Loucy (cell line): ENCODE measurements around the gene MYH6.

ENCODE experiments used
- H2AFZ ChIP-seq: fragments of 200-600 bp; sonication (generic); 2 replicates; pipeline ENCODE4 v1.6.0; 2016; ENCODE audit warnings: antibody characterized with exemption, mild to moderate bottlenecking, low read length, moderate library complexity
- H3F3A ChIP-seq: fragments of 200-600 bp; 2 replicates; pipeline ENCODE4 v1.6.0; 2016; ENCODE audit warnings: antibody characterized with exemption, low read depth, mild to moderate bottlenecking
- H3K27me3 ChIP-seq: fragments of 200-600 bp; sonication (generic); 2 replicates; pipeline ENCODE4 v1.6.1; 2014; ENCODE audit warnings: low read length, mild to moderate bottlenecking; ENCODE audit not compliant: insufficient read depth, poor library complexity, severe bottlenecking
- H3K36me3 ChIP-seq: fragments of 200-600 bp; sonication (generic); 2 replicates; pipeline ENCODE4 v1.6.1; 2016; ENCODE audit warnings: low read length; ENCODE audit not compliant: insufficient read depth
- H3K4me1 ChIP-seq: fragments of 200-600 bp; sonication (generic); 2 replicates; pipeline ENCODE4 v1.5.1; 2014; ENCODE audit warnings: low read length, mild to moderate bottlenecking; ENCODE audit not compliant: insufficient read depth, poor library complexity, severe bottlenecking
- H3K4me2 ChIP-seq: fragments of 200-600 bp; sonication (generic); 2 replicates; pipeline ENCODE4 v1.6.0; 2014; ENCODE audit warnings: antibody characterized with exemption, low read length, low read depth, mild to moderate bottlenecking; ENCODE audit not compliant: poor library complexity, severe bottlenecking
- H3K4me3 ChIP-seq: fragments of 200-600 bp; sonication (generic); 2 replicates; pipeline ENCODE4 v1.5.1; 2014; ENCODE audit warnings: low read length, mild to moderate bottlenecking, mixed read lengths; ENCODE audit not compliant: poor library complexity, severe bottlenecking
- H3K79me2 ChIP-seq: fragments of 200-600 bp; sonication (generic); 2 replicates; pipeline ENCODE4 v1.6.1; 2014; ENCODE audit warnings: low read length; ENCODE audit not compliant: insufficient read depth
- H3K9ac ChIP-seq: fragments of 200-600 bp; sonication (generic); 2 replicates; pipeline ENCODE4 v1.6.0; 2014; ENCODE audit warnings: mild to moderate bottlenecking, low read depth, low read length, moderate library complexity; ENCODE audit not compliant: poor library complexity, severe bottlenecking
- H3K9me2 ChIP-seq: fragments of 200-600 bp; sonication (generic); replicated peaks from 2 replicates; pipeline ENCODE4 v1.6.1; 2016; ENCODE audit warnings: low read depth, low read length, mixed read lengths
- H3K9me3 ChIP-seq: fragments of 200-600 bp; sonication (generic); 2 replicates; pipeline ENCODE4 v1.6.1; 2014; ENCODE audit warnings: mild to moderate bottlenecking, antibody characterized with exemption, low read length, low read depth; ENCODE audit not compliant: insufficient read depth
- H4K20me1 ChIP-seq: fragments of 200-600 bp; sonication (generic); 2 replicates; pipeline ENCODE4 v1.6.0; 2014; ENCODE audit warnings: antibody characterized with exemption, low read length, mild to moderate bottlenecking; ENCODE audit not compliant: insufficient read depth, poor library complexity, severe bottlenecking
- EZH2phosphoT487 ChIP-seq: fragments of 200-600 bp; IDR thresholded peaks from 2 replicates; pipeline ENCODE4 v1.6.1; 2018; ENCODE audit warnings: antibody characterized with exemption, mild to moderate bottlenecking, moderate library complexity, borderline replicate concordance
- TF ChIP-seq, protein P1 (sequence below): fragments of 200-600 bp; sonication (generic); conservative IDR thresholded peaks from 2 replicates; pipeline ENCODE4 v1.5.1; 2014; ENCODE audit warnings: mild to moderate bottlenecking, antibody characterized with exemption, low read length

MYH6 gene

DNA sequence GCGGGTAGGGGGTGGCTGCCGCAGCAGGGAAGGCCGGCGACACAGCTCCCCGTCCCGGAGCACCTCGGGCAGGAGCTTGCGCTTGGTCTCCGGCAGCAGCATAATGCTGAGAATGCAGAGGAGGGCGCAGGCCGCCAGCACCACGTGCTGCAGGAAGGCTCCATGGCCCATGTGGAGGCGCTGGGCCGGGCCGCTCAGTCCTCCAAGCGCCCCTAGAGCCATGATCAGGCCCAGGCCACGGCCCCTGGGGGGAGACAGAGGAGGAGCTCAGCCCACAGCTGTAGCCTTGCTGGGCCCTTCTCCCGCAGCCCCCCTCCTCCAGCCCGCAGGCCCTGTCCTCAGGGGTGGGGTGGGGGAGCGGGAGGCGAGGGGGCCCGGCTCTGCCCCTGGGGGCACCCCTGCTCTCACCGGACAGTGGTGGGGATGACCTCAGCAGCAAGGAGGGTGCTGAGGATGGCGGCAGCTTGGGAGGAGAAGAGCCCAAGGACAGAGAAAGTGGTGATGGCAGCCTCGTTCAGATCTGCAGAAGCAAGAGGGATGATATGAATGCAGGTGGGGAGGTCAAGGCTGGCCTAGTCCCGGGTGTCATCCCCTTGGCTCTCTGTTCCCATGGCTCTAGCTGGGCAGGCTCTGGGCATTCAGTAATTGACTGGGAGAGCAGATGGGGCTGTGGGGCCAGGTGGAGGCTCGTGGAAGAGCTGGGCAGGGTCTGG is 61.2 kb downstream of the MYH6 start:
- H3K79me2 ChIP-seq = no peaks in the 10 kb centered on the region
- no peak overlapping the region for H3K9ac ChIP-seq
- no peaks in the 10 kb centered on the region for H4K20me1 ChIP-seq
- no peak overlapping the region for H2AFZ ChIP-seq
- H3K9me2 ChIP-seq = no peaks in the 10 kb centered on the region
- H3K4me2 ChIP-seq = no peak overlapping the region
- no peaks in the 10 kb centered on the region for H3K9me3 ChIP-seq
- no peaks in the 10 kb centered on the region for H3F3A ChIP-seq
- TF ChIP-seq EZH2phosphoT487 = no peak
- TF ChIP-seq, protein P1, sequence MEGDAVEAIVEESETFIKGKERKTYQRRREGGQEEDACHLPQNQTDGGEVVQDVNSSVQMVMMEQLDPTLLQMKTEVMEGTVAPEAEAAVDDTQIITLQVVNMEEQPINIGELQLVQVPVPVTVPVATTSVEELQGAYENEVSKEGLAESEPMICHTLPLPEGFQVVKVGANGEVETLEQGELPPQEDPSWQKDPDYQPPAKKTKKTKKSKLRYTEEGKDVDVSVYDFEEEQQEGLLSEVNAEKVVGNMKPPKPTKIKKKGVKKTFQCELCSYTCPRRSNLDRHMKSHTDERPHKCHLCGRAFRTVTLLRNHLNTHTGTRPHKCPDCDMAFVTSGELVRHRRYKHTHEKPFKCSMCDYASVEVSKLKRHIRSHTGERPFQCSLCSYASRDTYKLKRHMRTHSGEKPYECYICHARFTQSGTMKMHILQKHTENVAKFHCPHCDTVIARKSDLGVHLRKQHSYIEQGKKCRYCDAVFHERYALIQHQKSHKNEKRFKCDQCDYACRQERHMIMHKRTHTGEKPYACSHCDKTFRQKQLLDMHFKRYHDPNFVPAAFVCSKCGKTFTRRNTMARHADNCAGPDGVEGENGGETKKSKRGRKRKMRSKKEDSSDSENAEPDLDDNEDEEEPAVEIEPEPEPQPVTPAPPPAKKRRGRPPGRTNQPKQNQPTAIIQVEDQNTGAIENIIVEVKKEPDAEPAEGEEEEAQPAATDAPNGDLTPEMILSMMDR = no peak
- H3K27me3 ChIP-seq = peaks cover 6% of the 10 kb centered on the region
- no peaks in the 10 kb centered on the region for H3K36me3 ChIP-seq
- H3K4me1 ChIP-seq = no peaks in the 10 kb centered on the region
- H3K4me3 ChIP-seq = no peak overlapping the region

DNA sequence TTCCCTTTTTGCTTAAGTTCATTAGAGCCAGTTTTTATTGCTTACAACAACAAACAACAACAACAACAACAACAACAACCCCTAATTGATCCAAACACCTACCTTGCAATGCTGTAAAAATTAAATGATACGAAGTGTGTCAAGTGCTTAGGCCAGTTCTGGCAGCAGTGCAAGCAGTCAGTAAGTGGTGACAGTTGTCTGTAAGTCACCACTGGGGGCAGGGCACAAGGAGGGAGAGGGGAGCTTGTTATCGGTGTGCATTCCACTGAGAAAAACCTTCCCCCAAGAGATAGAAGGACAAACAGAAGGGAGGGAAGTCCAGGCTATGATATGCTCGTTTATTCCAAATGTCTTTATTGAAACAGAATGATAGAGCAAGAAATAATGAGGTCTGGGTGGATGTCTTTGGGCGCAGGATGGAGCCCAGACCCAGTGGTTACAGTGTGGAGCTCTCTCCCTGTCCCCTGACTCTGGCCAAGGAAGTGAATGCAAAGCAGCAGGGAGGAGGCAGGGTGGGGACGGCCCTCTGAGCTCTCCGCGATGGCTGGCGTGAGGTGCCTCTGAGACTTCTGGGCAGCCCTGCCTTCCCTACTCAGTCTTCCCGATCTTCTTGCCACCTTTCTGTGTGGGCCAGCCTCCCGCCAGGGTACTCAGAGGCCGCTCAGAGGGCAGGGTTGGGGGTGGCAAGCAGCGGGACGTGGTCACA is 61.9 kb downstream of the MYH6 start:
- H3K36me3 ChIP-seq = no peaks in the 10 kb centered on the region
- H3K4me1 ChIP-seq = no peaks in the 10 kb centered on the region
- no peak overlapping the region for H3K9ac ChIP-seq
- no peaks in the 10 kb centered on the region for H3K79me2 ChIP-seq
- H3K27me3 ChIP-seq = no peaks in the 10 kb centered on the region
- H3K4me3 ChIP-seq = no peak overlapping the region
- H3F3A ChIP-seq = no peaks in the 10 kb centered on the region
- H4K20me1 ChIP-seq = no peaks in the 10 kb centered on the region
- H3K4me2 ChIP-seq = no peak overlapping the region
- H2AFZ ChIP-seq = no peak overlapping the region
- TF ChIP-seq EZH2phosphoT487 = no peak
- TF ChIP-seq, protein P1 = peak; percentile 32; the same call in 1 of the 2 replicates
- no peaks in the 10 kb centered on the region for H3K9me3 ChIP-seq
- H3K9me2 ChIP-seq = no peaks in the 10 kb centered on the region

- Histone ChIP-seq H3K4me2 (no peak overlapping the region), H3K79me2 (no peaks in the 10 kb centered on the region), H3F3A (no peaks in the 10 kb centered on the region), H2AFZ (no peak overlapping the region; the same call in 1 of the 2 replicates), H3K4me3 (no peak overlapping the region), H3K4me1 (no peaks in the 10 kb centered on the region), H3K9ac (no peak overlapping the region), H3K36me3 (no peaks in the 10 kb centered on the region), H4K20me1 (no peaks in the 10 kb centered on the region), H3K9me2 (no peaks in the 10 kb centered on the region), H3K9me3 (peaks cover 4% of the 10 kb centered on the region; the same call in 1 of the 2 replicates), H3K27me3 (no peaks in the 10 kb centered on the region)
- no peak for TF ChIP-seq EZH2phosphoT487
- TF ChIP-seq, protein P1 = 0 out of 2 replicates have a peak, but pooled peaks have one; percentile 10
Observed at GRCh38 chr14:23344481-23344880, 63.6 kb downstream of the MYH6 start.
